Tibial nerve (tissue), 4 donors: ENCODE data around the gene NCOR1. TPM values are rescaled to one million over a fixed set of nuclear protein-coding genes. Genes with fewer than 3 reads are reported as not detected.

ENCODE experiments used
- DNase-seq, 2 donors: peaks; one replicate each; pipeline ENCODE4 v3.0.0-alpha.2; 2019; ENCODE audit warnings: low spot score in 2 of 2
- H3K27ac ChIP-seq, 4 donors: fragments of 200-600 bp; sonication (generic) in 3 of 4; one replicate each; pipeline ENCODE4 v1.5.1; 2017 to 2019; ENCODE audit warnings: mild to moderate bottlenecking in 1 of 4
- H3K27me3 ChIP-seq, 2 donors: fragments of 200-600 bp; sonication (generic) in 1 of 2; one replicate each; pipeline versions ENCODE4 v1.5.1 to v1.6.0; 2017 to 2019
- H3K36me3 ChIP-seq, 3 donors: fragments of 200-600 bp; sonication (generic); one replicate each; pipeline ENCODE4 v1.5.1; 2018 to 2019
- H3K4me1 ChIP-seq, 4 donors: fragments of 200-600 bp; sonication (generic) in 3 of 4; one replicate each; pipeline ENCODE4 v1.5.1; 2017 to 2019
- H3K4me3 ChIP-seq, 4 donors: fragments of 200-600 bp; sonication (generic) in 3 of 4; one replicate each; pipeline ENCODE4 v1.5.1; 2017 to 2019; ENCODE audit warnings: mild to moderate bottlenecking in 1 of 4, moderate library complexity in 1 of 4
- H3K9me3 ChIP-seq, 4 donors: fragments of 200-600 bp; sonication (generic) in 3 of 4; one replicate each; pipeline ENCODE4 v1.5.1; 2017 to 2019
- EP300 ChIP-seq, 2 donors: sonication (generic); formaldehyde crosslinking; IDR thresholded peaks; one replicate each; pipeline ENCODE4 v1.6.1; 2017; ENCODE audit warnings: antibody characterized with exemption in 2 of 2, mild to moderate bottlenecking in 1 of 2
- POLR2A ChIP-seq, 2 donors: fragments of 450-650 bp; IDR thresholded peaks; one replicate each; pipeline ENCODE4 v1.6.1; 2017; ENCODE audit warnings: antibody characterized with exemption in 2 of 2, mild to moderate bottlenecking in 2 of 2, moderate library complexity in 2 of 2
- WGBS, 2 donors: methylation state at CpG; one replicate each; pipeline ENCODE4 v1.1.5; 2018; 5-methylcytosine and 5-hydroxymethylcytosine counted together
- total RNA-seq, 4 donors: library from RNA; depleted of rRNA; stranded (reverse); fragments of >200 nt; gene quantifications; one replicate each; pipeline ENCODE4 v1.1.0, GENCODE V29; 2016
- TF ChIP-seq, protein P1 (sequence below), 5 experiments: fragments of 200-600 bp in 3 of 5; fragments of 450-650 bp in 2 of 5; sonication (generic) in 3 of 5; IDR thresholded peaks; one replicate each; pipeline ENCODE4 v1.5.1; 2016 to 2019; ENCODE audit warnings: antibody characterized with exemption in 5 of 5, mild to moderate bottlenecking in 3 of 5, moderate library complexity in 2 of 5

The NCOR1 gene
- total RNA-seq, 4 donors from 2014 or later = 115 to 248 (median 169) TPM

- no peak overlapping the region for H3K27ac ChIP-seq
- no peak overlapping the region for H3K4me3 ChIP-seq
- H3K9me3 ChIP-seq = no peaks in the 10 kb centered on the region
- TF ChIP-seq EP300 (IDR thresholded peaks at IDR 0.05) = no peak
- no peak for TF ChIP-seq POLR2A (IDR thresholded peaks at IDR 0.05)
- TF ChIP-seq, protein P1, sequence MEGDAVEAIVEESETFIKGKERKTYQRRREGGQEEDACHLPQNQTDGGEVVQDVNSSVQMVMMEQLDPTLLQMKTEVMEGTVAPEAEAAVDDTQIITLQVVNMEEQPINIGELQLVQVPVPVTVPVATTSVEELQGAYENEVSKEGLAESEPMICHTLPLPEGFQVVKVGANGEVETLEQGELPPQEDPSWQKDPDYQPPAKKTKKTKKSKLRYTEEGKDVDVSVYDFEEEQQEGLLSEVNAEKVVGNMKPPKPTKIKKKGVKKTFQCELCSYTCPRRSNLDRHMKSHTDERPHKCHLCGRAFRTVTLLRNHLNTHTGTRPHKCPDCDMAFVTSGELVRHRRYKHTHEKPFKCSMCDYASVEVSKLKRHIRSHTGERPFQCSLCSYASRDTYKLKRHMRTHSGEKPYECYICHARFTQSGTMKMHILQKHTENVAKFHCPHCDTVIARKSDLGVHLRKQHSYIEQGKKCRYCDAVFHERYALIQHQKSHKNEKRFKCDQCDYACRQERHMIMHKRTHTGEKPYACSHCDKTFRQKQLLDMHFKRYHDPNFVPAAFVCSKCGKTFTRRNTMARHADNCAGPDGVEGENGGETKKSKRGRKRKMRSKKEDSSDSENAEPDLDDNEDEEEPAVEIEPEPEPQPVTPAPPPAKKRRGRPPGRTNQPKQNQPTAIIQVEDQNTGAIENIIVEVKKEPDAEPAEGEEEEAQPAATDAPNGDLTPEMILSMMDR (IDR thresholded peaks at IDR 0.05) = no peak
- H3K27me3 ChIP-seq = no peaks in the 10 kb centered on the region
- DNase-seq = no peak
- 97 to 98% methylated on average over 3 of the region's 3 CpGs for WGBS, 2 donors
- H3K4me1 ChIP-seq = peaks cover 0 to 8% (median 0%) of the 10 kb centered on the region in 4 donors
- H3K36me3 ChIP-seq = peaks cover 0 to 74% (median 0%) of the 10 kb centered on the region in 3 donors
Observed at GRCh38 chr17:16083223-16083622, 132.1 kb downstream of the NCOR1 start.

- TF ChIP-seq, protein P1 (IDR thresholded peaks at IDR 0.05) = no peak
- TF ChIP-seq EP300 (IDR thresholded peaks at IDR 0.05) (no peak), POLR2A (IDR thresholded peaks at IDR 0.05) (no peak)
- peaks cover 0 to 79% (median 0%) of the 10 kb centered on the region in 3 donors for H3K36me3 ChIP-seq
- WGBS, 2 donors = 85 to 100% methylated on average over 1 of the region's 1 CpG
- no peaks in the 10 kb centered on the region for H3K27me3 ChIP-seq
- no peak overlapping the region for H3K4me3 ChIP-seq
- H3K9me3 ChIP-seq = no peaks in the 10 kb centered on the region
- H3K4me1 ChIP-seq = peaks cover 0 to 8% (median 0%) of the 10 kb centered on the region in 4 donors
- no peak for DNase-seq
- H3K27ac ChIP-seq = no peak overlapping the region
Observed at GRCh38 chr17:16081507-16082087, 133.7 kb downstream of the NCOR1 start.

DNA sequence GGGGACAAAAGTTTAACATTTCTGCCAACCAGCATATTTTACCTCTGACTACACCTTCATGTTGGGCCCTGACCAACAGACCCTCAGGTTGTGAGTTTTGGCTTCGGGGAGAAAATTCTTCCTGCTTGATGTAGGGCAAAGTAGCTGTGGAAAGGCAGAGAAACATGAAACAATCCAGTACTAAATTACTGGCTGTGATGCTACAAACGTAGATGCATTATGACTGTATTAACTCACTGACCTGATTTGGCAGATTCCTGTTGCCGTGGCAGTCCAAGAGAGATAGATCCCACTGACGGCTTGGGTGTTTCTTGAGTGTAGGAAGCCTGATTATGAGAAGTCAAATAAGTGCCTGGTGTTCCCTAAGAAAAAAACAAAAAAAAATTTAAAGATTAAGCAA lies 135.0 kb downstream of the NCOR1 start:
- peaks cover 0 to 77% (median 4%) of the 10 kb centered on the region in 3 donors for H3K36me3 ChIP-seq
- H3K4me3 ChIP-seq = no peak overlapping the region
- H3K9me3 ChIP-seq = no peaks in the 10 kb centered on the region
- no peak for DNase-seq
- WGBS, 2 donors = 88 to 92% methylated on average over 4 of the region's 4 CpGs
- peaks cover 0 to 4% (median 0%) of the 10 kb centered on the region in 4 donors for H3K4me1 ChIP-seq
- TF ChIP-seq EP300 (IDR thresholded peaks at IDR 0.05) = no peak
- TF ChIP-seq, protein P1 (IDR thresholded peaks at IDR 0.05) = no peak
- TF ChIP-seq POLR2A (IDR thresholded peaks at IDR 0.05) = no peak
- no peak overlapping the region for H3K27ac ChIP-seq
- no peaks in the 10 kb centered on the region for H3K27me3 ChIP-seq

DNA sequence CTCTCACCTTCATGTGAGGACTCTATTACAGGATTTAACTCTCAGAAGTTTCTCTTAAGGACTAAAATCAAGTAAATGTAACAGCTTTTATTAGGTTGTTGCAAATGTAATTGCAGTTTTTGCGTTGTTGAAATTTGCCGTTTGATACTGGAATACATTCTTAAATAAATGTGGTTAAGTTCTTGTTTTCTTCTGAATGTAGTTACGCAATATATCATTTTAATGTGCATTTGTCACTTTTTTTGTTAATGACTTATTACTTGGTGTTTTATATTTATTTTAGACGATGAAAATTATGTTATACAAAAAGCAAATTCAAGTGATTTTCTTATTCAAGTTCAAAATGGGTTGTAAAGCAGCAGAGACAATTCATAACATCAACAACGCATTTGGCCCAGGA lies 139.4 kb downstream of the NCOR1 start:
- 95 to 97% methylated on average over 5 of the region's 5 CpGs for WGBS, 2 donors
- peaks cover 0 to 77% (median 24%) of the 10 kb centered on the region in 3 donors for H3K36me3 ChIP-seq
- no peaks in the 10 kb centered on the region for H3K4me1 ChIP-seq
- H3K4me3 ChIP-seq = no peak overlapping the region
- no peak for DNase-seq
- TF ChIP-seq, protein P1 (IDR thresholded peaks at IDR 0.05) = no peak
- no peak for TF ChIP-seq EP300 (IDR thresholded peaks at IDR 0.05)
- no peaks in the 10 kb centered on the region for H3K9me3 ChIP-seq
- H3K27me3 ChIP-seq = no peaks in the 10 kb centered on the region
- no peak overlapping the region for H3K27ac ChIP-seq

DNA sequence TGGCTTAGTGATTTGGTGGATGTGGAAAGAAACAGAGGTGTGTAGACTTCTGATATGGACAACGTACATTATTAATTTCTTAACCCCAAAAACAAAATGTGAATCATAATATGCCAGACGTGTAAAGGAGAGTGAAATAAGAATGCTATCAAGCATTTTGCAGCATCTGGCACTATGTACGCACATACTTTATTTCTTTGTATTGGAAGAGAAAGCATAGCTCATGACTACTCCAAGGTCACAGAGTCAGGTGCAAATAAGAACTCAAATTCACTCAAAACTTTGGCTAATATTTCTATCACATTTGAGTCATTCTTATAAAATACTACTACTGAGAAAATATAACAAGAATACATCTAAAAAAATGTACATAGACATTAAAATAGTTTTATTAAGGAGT lies 140.9 kb downstream of the NCOR1 start:
- no peaks in the 10 kb centered on the region for H3K27me3 ChIP-seq
- TF ChIP-seq EP300 (IDR thresholded peaks at IDR 0.05) (no peak), POLR2A (IDR thresholded peaks at IDR 0.05) (no peak)
- TF ChIP-seq, protein P1 (IDR thresholded peaks at IDR 0.05) = no peak
- no peak for DNase-seq
- 89% methylated on average over 3 of the region's 3 CpGs for whole genome bisulfite sequencing, 2 donors
- H3K27ac ChIP-seq = no peak overlapping the region
- H3K9me3 ChIP-seq = no peaks in the 10 kb centered on the region
- no peak overlapping the region for H3K4me3 ChIP-seq
- peaks cover 0 to 81% (median 39%) of the 10 kb centered on the region in 3 donors for H3K36me3 ChIP-seq
- no peaks in the 10 kb centered on the region for H3K4me1 ChIP-seq
